GM23338 (cell line): ENCODE results near the gene PARD3.

Experiments used
- CREB1 ChIP-seq: fragments of 250-450 bp; sonication (Bioruptor Pico); IDR thresholded peaks from 2 replicates; pipeline ENCODE4 v1.5.0; 2020; ENCODE audit warnings: low read depth, mild to moderate bottlenecking, moderate library complexity
- ETS1 ChIP-seq: IDR thresholded peaks from 2 replicates; pipeline ENCODE4 v1.6.1; 2016; ENCODE audit warnings: antibody characterized with exemption
- EZH2 ChIP-seq: fragments of 200-600 bp; sonication (generic); IDR thresholded peaks from one replicate; pipeline ENCODE4 v1.8.0; 2017; ENCODE audit warnings: antibody characterized with exemption, mild to moderate bottlenecking, low read depth; ENCODE audit not compliant: unreplicated experiment
- EZH2phosphoT487 ChIP-seq: fragments of 200-600 bp; sonication (generic); IDR thresholded peaks from one replicate; pipeline ENCODE4 v1.8.1; 2018; ENCODE audit warnings: antibody characterized with exemption; ENCODE audit not compliant: unreplicated experiment
- JUNB ChIP-seq: IDR thresholded peaks from one replicate; pipeline ENCODE4 v1.6.1; 2016; ENCODE audit warnings: antibody characterized with exemption; ENCODE audit not compliant: unreplicated experiment
- NANOG ChIP-seq: IDR thresholded peaks from 2 replicates; pipeline ENCODE4 v1.6.1; 2016; ENCODE audit warnings: antibody characterized with exemption, borderline replicate concordance
- POLR2AphosphoS5 ChIP-seq: IDR thresholded peaks from 2 replicates; pipeline ENCODE4 v1.6.1; 2016; ENCODE audit warnings: antibody characterized with exemption, low read depth
- STAT1 ChIP-seq: IDR thresholded peaks from one replicate; pipeline ENCODE4 v1.6.1; 2016; ENCODE audit warnings: antibody characterized with exemption; ENCODE audit not compliant: unreplicated experiment
- ZNF114 ChIP-seq: fragments of 250-450 bp; sonication (Bioruptor Pico); IDR thresholded peaks from 2 replicates; pipeline ENCODE4 v1.5.0; 2020; ENCODE audit warnings: mild to moderate bottlenecking, moderate library complexity
- ZNF331 ChIP-seq: fragments of 250-450 bp; sonication (Bioruptor Pico); IDR thresholded peaks from 2 replicates; pipeline ENCODE4 v1.5.0; 2020; ENCODE audit warnings: low read depth, mild to moderate bottlenecking, moderate library complexity
- ZNF462 ChIP-seq: fragments of 250-450 bp; sonication (Bioruptor Pico); IDR thresholded peaks from 2 replicates; pipeline ENCODE4 v1.5.0; 2020; ENCODE audit warnings: mild to moderate bottlenecking, moderate library complexity
- TF ChIP-seq, protein P1 (sequence below), 2 experiments: fragments of 200-600 bp in 1 of 2; sonication (generic) in 1 of 2; conservative IDR thresholded peaks; 2 replicates each; pipeline versions ENCODE4 v1.5.1 to v1.6.1; 2016 to 2017; ENCODE audit warnings: antibody characterized with exemption in 2 of 2, low read depth in 2 of 2, mild to moderate bottlenecking in 2 of 2, moderate library complexity in 1 of 2
- TF ChIP-seq, protein P2 (sequence below): IDR thresholded peaks from one replicate; pipeline ENCODE4 v1.6.1; 2018; ENCODE audit warnings: antibody characterized with exemption; ENCODE audit not compliant: unreplicated experiment

GRCh38 chr10:34177445-34177844 is 637.7 kb downstream of the PARD3 start:
- TF ChIP-seq, protein P1, sequence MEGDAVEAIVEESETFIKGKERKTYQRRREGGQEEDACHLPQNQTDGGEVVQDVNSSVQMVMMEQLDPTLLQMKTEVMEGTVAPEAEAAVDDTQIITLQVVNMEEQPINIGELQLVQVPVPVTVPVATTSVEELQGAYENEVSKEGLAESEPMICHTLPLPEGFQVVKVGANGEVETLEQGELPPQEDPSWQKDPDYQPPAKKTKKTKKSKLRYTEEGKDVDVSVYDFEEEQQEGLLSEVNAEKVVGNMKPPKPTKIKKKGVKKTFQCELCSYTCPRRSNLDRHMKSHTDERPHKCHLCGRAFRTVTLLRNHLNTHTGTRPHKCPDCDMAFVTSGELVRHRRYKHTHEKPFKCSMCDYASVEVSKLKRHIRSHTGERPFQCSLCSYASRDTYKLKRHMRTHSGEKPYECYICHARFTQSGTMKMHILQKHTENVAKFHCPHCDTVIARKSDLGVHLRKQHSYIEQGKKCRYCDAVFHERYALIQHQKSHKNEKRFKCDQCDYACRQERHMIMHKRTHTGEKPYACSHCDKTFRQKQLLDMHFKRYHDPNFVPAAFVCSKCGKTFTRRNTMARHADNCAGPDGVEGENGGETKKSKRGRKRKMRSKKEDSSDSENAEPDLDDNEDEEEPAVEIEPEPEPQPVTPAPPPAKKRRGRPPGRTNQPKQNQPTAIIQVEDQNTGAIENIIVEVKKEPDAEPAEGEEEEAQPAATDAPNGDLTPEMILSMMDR (conservative IDR thresholded peaks at IDR 0.05; ENCODE audit: low read depth in 2 of 2): no peak
- TF ChIP-seq POLR2AphosphoS5: no peak
- TF ChIP-seq EZH2: no peak
- no peak for TF ChIP-seq EZH2phosphoT487
- no peak for TF ChIP-seq ZNF331 (CRISPR knock-in tag)
- TF ChIP-seq, protein P2, sequence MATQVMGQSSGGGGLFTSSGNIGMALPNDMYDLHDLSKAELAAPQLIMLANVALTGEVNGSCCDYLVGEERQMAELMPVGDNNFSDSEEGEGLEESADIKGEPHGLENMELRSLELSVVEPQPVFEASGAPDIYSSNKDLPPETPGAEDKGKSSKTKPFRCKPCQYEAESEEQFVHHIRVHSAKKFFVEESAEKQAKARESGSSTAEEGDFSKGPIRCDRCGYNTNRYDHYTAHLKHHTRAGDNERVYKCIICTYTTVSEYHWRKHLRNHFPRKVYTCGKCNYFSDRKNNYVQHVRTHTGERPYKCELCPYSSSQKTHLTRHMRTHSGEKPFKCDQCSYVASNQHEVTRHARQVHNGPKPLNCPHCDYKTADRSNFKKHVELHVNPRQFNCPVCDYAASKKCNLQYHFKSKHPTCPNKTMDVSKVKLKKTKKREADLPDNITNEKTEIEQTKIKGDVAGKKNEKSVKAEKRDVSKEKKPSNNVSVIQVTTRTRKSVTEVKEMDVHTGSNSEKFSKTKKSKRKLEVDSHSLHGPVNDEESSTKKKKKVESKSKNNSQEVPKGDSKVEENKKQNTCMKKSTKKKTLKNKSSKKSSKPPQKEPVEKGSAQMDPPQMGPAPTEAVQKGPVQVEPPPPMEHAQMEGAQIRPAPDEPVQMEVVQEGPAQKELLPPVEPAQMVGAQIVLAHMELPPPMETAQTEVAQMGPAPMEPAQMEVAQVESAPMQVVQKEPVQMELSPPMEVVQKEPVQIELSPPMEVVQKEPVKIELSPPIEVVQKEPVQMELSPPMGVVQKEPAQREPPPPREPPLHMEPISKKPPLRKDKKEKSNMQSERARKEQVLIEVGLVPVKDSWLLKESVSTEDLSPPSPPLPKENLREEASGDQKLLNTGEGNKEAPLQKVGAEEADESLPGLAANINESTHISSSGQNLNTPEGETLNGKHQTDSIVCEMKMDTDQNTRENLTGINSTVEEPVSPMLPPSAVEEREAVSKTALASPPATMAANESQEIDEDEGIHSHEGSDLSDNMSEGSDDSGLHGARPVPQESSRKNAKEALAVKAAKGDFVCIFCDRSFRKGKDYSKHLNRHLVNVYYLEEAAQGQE: no peak
- TF ChIP-seq JUNB: no peak
- no peak for TF ChIP-seq ZNF114
- no peak for TF ChIP-seq CREB1 (CRISPR knock-in tag)
- TF ChIP-seq ZNF462 (CRISPR knock-in tag): 0 out of 2 replicates have a peak, but pooled peaks have one; percentile 6
- TF ChIP-seq STAT1: no peak
- no peak for TF ChIP-seq NANOG
- TF ChIP-seq ETS1: no peak
